ENCODE results near the gene EPB41L4A.

GRCh38 chr5:112195924-112196323, 223.2 kb downstream of the EPB41L4A start:
- TF ChIP-seq, protein P1, sequence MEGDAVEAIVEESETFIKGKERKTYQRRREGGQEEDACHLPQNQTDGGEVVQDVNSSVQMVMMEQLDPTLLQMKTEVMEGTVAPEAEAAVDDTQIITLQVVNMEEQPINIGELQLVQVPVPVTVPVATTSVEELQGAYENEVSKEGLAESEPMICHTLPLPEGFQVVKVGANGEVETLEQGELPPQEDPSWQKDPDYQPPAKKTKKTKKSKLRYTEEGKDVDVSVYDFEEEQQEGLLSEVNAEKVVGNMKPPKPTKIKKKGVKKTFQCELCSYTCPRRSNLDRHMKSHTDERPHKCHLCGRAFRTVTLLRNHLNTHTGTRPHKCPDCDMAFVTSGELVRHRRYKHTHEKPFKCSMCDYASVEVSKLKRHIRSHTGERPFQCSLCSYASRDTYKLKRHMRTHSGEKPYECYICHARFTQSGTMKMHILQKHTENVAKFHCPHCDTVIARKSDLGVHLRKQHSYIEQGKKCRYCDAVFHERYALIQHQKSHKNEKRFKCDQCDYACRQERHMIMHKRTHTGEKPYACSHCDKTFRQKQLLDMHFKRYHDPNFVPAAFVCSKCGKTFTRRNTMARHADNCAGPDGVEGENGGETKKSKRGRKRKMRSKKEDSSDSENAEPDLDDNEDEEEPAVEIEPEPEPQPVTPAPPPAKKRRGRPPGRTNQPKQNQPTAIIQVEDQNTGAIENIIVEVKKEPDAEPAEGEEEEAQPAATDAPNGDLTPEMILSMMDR (IDR thresholded peaks at IDR 0.05; ENCODE audit: insufficient read depth, low read depth, low read length), result no peak
- no peak for TF ChIP-seq EZH2 (IDR thresholded peaks at IDR 0.05; ENCODE audit: insufficient read depth, low read length)
